ENCODE results near the gene UNC119B. TPM values are rescaled to one million over a fixed set of nuclear protein-coding genes. Genes with fewer than 3 reads are reported as not detected.

UNC119B gene
- total RNA-seq, 4 donors from 2014 or later = 11.3 to 24.1 (median 17.6) TPM

DNA sequence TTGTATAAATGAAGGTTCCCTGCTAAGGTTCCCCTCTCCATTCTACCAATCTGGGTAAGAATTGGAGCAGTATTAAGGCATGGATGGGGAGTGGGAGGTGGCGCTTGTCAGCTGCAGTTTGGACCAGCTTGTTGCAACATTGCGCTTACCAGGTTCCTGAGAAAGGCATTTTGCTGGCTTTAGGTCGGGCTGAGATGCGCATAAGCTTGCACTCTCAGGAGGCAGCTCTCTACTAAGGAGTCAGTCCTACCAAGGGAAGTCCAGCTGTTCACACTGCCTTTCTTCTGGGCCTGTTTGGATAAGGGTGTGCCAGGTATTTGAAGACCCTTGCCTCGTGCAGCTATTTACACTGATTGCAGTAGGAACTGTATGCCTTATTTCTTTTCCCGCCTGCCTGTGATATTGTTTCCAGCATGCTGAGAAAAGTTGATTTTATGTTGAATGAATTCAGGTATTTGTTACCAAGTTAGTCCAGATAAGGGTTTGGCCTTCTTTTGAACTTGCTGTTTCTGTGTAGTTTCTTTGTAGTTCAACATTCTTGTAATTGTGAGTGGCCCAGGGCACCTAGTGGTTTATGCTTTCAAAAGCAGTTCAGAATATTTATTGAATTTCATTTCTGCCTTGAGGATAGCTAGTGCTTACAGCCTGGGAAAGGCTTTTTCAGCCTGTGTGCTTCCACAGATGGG is 20.7 kb upstream of the UNC119B start:
- TF ChIP-seq, protein P1, sequence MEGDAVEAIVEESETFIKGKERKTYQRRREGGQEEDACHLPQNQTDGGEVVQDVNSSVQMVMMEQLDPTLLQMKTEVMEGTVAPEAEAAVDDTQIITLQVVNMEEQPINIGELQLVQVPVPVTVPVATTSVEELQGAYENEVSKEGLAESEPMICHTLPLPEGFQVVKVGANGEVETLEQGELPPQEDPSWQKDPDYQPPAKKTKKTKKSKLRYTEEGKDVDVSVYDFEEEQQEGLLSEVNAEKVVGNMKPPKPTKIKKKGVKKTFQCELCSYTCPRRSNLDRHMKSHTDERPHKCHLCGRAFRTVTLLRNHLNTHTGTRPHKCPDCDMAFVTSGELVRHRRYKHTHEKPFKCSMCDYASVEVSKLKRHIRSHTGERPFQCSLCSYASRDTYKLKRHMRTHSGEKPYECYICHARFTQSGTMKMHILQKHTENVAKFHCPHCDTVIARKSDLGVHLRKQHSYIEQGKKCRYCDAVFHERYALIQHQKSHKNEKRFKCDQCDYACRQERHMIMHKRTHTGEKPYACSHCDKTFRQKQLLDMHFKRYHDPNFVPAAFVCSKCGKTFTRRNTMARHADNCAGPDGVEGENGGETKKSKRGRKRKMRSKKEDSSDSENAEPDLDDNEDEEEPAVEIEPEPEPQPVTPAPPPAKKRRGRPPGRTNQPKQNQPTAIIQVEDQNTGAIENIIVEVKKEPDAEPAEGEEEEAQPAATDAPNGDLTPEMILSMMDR (IDR thresholded peaks at IDR 0.05; ENCODE audit: low read depth) = no peak

DNA sequence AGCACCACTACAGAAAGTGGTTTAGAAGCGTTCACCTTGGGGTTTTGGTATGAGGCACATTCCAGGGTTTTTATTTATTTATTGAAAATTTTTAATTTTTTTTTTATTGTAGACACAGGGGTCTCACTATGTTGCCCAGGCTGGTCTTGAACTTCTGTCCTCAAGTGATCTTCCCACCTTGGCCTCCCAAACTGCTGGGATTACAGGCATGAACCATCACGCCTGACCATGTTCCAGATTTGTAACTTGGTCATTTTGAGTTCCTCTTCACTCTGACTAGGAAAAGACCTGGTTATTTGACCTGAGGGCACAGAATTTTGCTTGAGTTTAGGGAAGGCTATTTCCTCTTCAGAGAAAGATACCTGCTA is 20.2 kb upstream of the UNC119B start:
- TF ChIP-seq, protein P1 (IDR thresholded peaks at IDR 0.05; ENCODE audit: low read depth) = no peak

DNA sequence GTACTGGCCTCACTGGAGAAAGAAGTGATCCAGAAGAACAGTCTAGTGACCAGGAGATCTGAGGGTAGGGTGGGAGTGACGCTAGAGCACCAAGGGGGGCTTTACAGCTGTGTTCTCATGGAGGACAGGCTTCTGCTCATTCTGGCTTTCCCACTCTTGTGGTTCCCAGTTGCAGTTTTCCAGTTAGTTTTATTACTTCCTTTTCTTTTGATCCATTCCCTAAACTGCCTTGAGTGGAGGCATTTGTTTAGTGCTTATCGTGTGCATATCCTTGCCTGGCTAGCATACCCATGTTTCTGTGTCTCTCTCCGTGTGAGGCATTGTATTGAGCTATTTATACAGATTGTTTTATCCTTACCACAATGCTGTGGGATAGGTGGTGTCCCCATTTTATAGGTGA is 19.3 kb upstream of the UNC119B start:
- TF ChIP-seq, protein P1 (IDR thresholded peaks at IDR 0.05; ENCODE audit: low read depth) = no peak

DNA sequence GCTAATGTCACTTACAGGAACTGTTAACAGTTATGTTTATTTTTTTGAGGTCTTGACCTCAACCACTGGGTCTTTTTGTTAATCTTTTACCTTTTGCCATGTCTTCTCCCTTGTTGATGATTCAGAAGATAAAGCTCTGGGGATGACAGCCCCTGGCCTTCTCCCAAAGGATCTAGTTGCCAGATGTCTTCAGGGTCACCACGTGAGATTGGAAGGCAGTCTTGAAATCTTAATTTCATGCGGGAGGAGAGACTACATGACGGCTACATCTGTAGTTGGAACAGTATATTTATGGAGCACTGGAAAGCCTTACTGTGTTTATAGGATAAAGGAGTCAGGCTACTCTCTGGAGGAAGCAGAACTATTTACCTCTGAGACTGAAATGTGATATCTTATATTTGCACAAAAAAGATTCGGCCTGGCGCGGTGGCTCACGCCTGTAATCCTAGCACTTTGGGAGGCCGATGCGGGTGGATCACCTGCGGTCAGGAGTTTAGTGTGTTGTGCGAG is 17.7 kb upstream of the UNC119B start:
- TF ChIP-seq, protein P1 (IDR thresholded peaks at IDR 0.05; ENCODE audit: low read depth) = no peak

DNA sequence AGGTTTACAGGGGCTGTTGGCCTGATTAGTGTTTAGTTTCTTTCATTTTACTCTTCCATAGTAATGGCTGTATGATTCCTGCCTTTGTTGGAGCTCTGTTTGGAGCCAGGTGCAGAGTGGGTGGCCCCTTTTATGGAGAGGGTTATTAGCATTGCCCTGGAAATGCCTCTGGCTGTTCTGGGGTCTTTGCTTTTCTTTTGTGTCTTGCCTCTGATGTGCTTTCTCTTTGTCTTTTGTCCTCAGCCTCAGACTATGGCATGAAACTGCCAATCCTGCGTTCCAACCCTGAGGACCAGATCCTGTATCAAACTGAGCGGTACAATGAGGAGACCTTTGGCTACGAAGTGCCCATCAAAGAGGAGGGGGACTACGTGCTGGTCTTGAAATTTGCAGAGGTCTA is 16.4 kb upstream of the UNC119B start:
- TF ChIP-seq, protein P1 (IDR thresholded peaks at IDR 0.05; ENCODE audit: low read depth) = no peak

DNA sequence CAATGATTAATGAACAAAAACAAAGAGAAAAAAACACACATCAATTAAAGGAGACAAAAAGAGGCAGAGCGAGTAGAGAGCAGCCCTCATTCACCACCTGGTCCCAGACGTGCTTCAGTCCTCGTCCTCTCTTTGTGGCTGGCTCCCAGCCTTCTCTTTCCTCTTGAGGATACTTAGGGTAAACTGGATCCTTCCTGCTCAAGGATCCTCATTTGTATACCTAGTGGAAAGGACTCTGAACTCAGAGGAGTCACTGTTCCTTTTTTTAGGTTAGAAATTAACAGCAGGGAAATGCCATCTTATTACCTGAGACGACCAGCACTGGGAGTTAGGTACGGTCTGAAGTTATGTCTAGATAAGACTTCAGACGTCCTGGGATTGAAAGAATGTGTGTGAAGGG is 13.6 kb upstream of the UNC119B start:
- TF ChIP-seq, protein P1 (IDR thresholded peaks at IDR 0.05; ENCODE audit: low read depth) = no peak

DNA sequence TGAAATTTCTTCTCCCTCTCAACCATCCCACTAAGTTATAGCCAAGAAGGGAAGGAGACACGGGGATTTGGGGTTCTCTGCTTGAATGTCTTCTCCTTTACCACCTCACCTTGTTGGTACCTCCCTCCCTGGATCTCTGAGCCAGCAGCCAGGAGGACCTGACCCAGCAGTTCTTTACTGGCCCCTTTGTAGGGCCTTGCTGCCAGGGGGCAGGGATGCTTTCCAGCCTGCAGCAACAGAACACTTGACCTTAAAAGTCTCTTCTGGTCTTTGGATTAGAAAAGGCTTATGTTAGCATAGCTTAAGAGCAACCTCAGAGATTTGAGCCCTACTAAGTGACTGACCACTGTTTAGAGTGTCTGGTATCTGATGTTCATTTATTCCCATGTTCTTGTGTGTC is 12.9 kb upstream of the UNC119B start:
- TF ChIP-seq, protein P1 (IDR thresholded peaks at IDR 0.05; ENCODE audit: low read depth) = no peak
